DND-41 (cell line): ENCODE results near the gene DENND6B.
A peak's percentile ranks its signal among the peaks of the same experiment; 100 is the strongest.
"Not testable (repeated sequence)": the region's sequence is repeated elsewhere in the genome, so short reads cannot be mapped to it uniquely, and the experiment has no call there.

Source experiments
- ATAC-seq: fragments of 200-7000 bp; cut with Tn5 transposase; 3 replicates; pipeline ENCODE4 v1.9.1; 2021; ENCODE audit warnings: low read depth; ENCODE audit not compliant: insufficient read depth
- DNase-seq: peaks from one replicate; pipeline ENCODE4 v3.0.0-alpha.2; 2020
- H2AFZ ChIP-seq: 2 replicates; pipeline ENCODE4 v1.6.0; 2012; ENCODE audit warnings: low read depth, low read length
- H3K27ac ChIP-seq: 2 replicates; pipeline ENCODE4 v1.5.1; 2012; ENCODE audit warnings: low read length, inconsistent platforms
- H3K27me3 ChIP-seq: fragments of 200-600 bp; sonication (generic); 2 replicates; pipeline ENCODE4 v1.6.0; 2012; ENCODE audit warnings: low read length, mild to moderate bottlenecking, inconsistent platforms; ENCODE audit not compliant: insufficient read depth, poor library complexity
- H3K36me3 ChIP-seq: 2 replicates; pipeline ENCODE4 v1.5.1; 2012; ENCODE audit warnings: low read length, inconsistent platforms; ENCODE audit not compliant: insufficient read depth
- H3K4me1 ChIP-seq: 2 replicates; pipeline ENCODE4 v1.5.1; 2012; ENCODE audit warnings: mild to moderate bottlenecking, low read length; ENCODE audit not compliant: insufficient read depth
- H3K4me2 ChIP-seq: 2 replicates; pipeline ENCODE4 v1.6.0; 2012; ENCODE audit warnings: mild to moderate bottlenecking, moderate library complexity, low read length, inconsistent platforms; ENCODE audit not compliant: insufficient read depth
- H3K4me3 ChIP-seq, 2 experiments: fragments of 200-600 bp in 1 of 2; shearing (Covaris generic) in 1 of 2; 2 replicates each; pipeline ENCODE4 v1.5.1; 2012 to 2016; ENCODE audit warnings: inconsistent platforms in 2 of 2, low read length in 2 of 2, mild to moderate bottlenecking in 2 of 2, low read depth in 1 of 2, moderate library complexity in 1 of 2
- H3K79me2 ChIP-seq: 2 replicates; pipeline ENCODE4 v1.6.0; 2012; ENCODE audit warnings: low read length, inconsistent platforms; ENCODE audit not compliant: insufficient read depth
- H3K9ac ChIP-seq: 2 replicates; pipeline ENCODE4 v1.6.0; 2012; ENCODE audit warnings: low read depth, mild to moderate bottlenecking, inconsistent platforms, low read length, moderate library complexity
- H3K9me3 ChIP-seq: 2 replicates; pipeline ENCODE4 v1.5.1; 2012; ENCODE audit warnings: low read length, moderate library complexity, mild to moderate bottlenecking, inconsistent platforms; ENCODE audit not compliant: insufficient read depth, severe bottlenecking
- H4K20me1 ChIP-seq: 2 replicates; pipeline ENCODE4 v1.6.0; 2012; ENCODE audit warnings: low read length; ENCODE audit not compliant: insufficient read depth
- CTCF ChIP-seq: IDR thresholded peaks from 2 replicates; pipeline ENCODE4 v1.5.1; 2012; ENCODE audit warnings: borderline replicate concordance, low read length, moderate library complexity, mild to moderate bottlenecking; ENCODE audit not compliant: poor library complexity, severe bottlenecking; ENCODE audit errors: extremely low read depth
- EZH2 ChIP-seq: IDR thresholded peaks from 3 replicates; pipeline ENCODE4 v1.6.1; 2012; ENCODE audit warnings: borderline replicate concordance, low read depth, mild to moderate bottlenecking, moderate library complexity, low read length, inconsistent platforms; ENCODE audit not compliant: severe bottlenecking

The DENND6B gene

GRCh38 chr22:50275181-50276055 is 51.4 kb downstream of the DENND6B start:
- no peak overlapping the region for H2AFZ ChIP-seq
- DNase-seq (no peak), ATAC-seq (no peak)
- H3K36me3 ChIP-seq: no peaks in the 10 kb centered on the region
- peaks cover 15% of the 10 kb centered on the region for H3K27me3 ChIP-seq
- no peak overlapping the region for H3K4me3 ChIP-seq
- no peak overlapping the region for H3K27ac ChIP-seq
- H3K79me2 ChIP-seq: no peaks in the 10 kb centered on the region
- H4K20me1 ChIP-seq: peaks cover 6% of the 10 kb centered on the region; the same call in 1 of the 2 replicates
- peaks cover 17% of the 10 kb centered on the region for H3K4me1 ChIP-seq
- no peak overlapping the region for H3K4me2 ChIP-seq
- H3K9me3 ChIP-seq: no peaks in the 10 kb centered on the region
- TF ChIP-seq EZH2 (no peak), CTCF (no peak)
- H3K9ac ChIP-seq: no peak overlapping the region

DNA sequence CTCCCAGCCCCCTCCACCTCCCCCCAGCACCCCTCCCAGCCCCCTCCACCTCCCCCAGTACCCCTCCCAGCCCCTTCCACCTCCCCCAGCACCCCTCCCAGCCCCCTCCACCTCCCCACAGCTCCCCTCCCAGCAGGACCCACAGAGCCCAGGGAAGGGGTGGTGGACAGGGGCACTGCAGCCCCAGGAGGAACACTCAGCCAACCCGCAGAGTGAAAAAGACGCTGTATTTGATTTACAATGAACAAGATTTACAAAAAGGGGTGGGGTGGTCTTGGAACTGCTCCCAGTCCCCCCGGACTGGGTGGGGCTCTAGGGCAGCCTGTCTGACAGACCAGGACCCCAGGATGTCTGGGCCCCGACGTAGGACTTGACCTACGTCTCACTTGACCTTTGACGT is 52.0 kb downstream of the DENND6B start:
- H3K4me1 ChIP-seq: peaks cover 19% of the 10 kb centered on the region
- H3K79me2 ChIP-seq: no peaks in the 10 kb centered on the region
- H2AFZ ChIP-seq: no peak overlapping the region
- no peak overlapping the region for H3K4me2 ChIP-seq
- peaks cover 15% of the 10 kb centered on the region for H3K27me3 ChIP-seq
- peaks cover 6% of the 10 kb centered on the region; the same call in 1 of the 2 replicates for H4K20me1 ChIP-seq
- H3K9me3 ChIP-seq: no peaks in the 10 kb centered on the region
- H3K9ac ChIP-seq: no peak overlapping the region
- no peak overlapping the region for H3K4me3 ChIP-seq
- no peak for ATAC-seq
- TF ChIP-seq CTCF (no peak), EZH2 (no peak)
- DNase-seq: no peak
- H3K27ac ChIP-seq: no peak overlapping the region
- H3K36me3 ChIP-seq: no peaks in the 10 kb centered on the region

GRCh38 chr22:50274311-50274710 is 52.5 kb downstream of the DENND6B start:
- H3K4me1 ChIP-seq: peaks cover 23% of the 10 kb centered on the region
- TF ChIP-seq EZH2 (no peak), CTCF (peak; percentile 58)
- no peaks in the 10 kb centered on the region for H3K9me3 ChIP-seq
- H3K27ac ChIP-seq: no peak overlapping the region
- peak; percentile 33 for ATAC-seq
- H4K20me1 ChIP-seq: peaks cover 6% of the 10 kb centered on the region; the same call in 1 of the 2 replicates
- no peak overlapping the region for H3K4me2 ChIP-seq
- no peaks in the 10 kb centered on the region for H3K36me3 ChIP-seq
- peak; percentile 57 for DNase-seq
- H3K9ac ChIP-seq: no peak overlapping the region
- H3K4me3 ChIP-seq: no peak overlapping the region
- peaks cover 15% of the 10 kb centered on the region for H3K27me3 ChIP-seq
- H2AFZ ChIP-seq: no peak overlapping the region
- no peaks in the 10 kb centered on the region for H3K79me2 ChIP-seq

- not testable (repeated sequence) for H4K20me1 ChIP-seq, DNase-seq, H3K4me2 ChIP-seq, H3K79me2 ChIP-seq, H3K9me3 ChIP-seq, H3K27ac ChIP-seq, H3K36me3 ChIP-seq, H2AFZ ChIP-seq, ATAC-seq, H3K9ac ChIP-seq, H3K4me3 ChIP-seq
- peaks cover 15% of the 10 kb centered on the region for H3K27me3 ChIP-seq
- peaks cover 28% of the 10 kb centered on the region for H3K4me1 ChIP-seq
Observed at GRCh38 chr22:50273781-50274180, 53.0 kb downstream of the DENND6B start.

- H3K27ac ChIP-seq, H2AFZ ChIP-seq, ATAC-seq, H3K9ac ChIP-seq, H3K4me3 ChIP-seq, H3K79me2 ChIP-seq, H4K20me1 ChIP-seq, H3K4me2 ChIP-seq, H3K9me3 ChIP-seq, H3K36me3 ChIP-seq, DNase-seq: not testable (repeated sequence)
- H3K27me3 ChIP-seq: peaks cover 15% of the 10 kb centered on the region
- H3K4me1 ChIP-seq: peaks cover 28% of the 10 kb centered on the region
Observed at GRCh38 chr22:50273352-50273751, 53.5 kb downstream of the DENND6B start.
